SKM-1 treated with dmso at 0.1 percent for 144 hours (cell line): Measurements from ENCODE around the gene ZBTB44.
"Not testable (repeated sequence)": the region's sequence is repeated elsewhere in the genome, so short reads cannot be mapped to it uniquely, and the experiment has no call there.

Source experiments
- DNase-seq: peaks from one replicate; lab custom pipeline; 2025; ENCODE audit not compliant: unreplicated experiment; lab: John Stamatoyannopoulos, UW

ZBTB44 gene

DNA sequence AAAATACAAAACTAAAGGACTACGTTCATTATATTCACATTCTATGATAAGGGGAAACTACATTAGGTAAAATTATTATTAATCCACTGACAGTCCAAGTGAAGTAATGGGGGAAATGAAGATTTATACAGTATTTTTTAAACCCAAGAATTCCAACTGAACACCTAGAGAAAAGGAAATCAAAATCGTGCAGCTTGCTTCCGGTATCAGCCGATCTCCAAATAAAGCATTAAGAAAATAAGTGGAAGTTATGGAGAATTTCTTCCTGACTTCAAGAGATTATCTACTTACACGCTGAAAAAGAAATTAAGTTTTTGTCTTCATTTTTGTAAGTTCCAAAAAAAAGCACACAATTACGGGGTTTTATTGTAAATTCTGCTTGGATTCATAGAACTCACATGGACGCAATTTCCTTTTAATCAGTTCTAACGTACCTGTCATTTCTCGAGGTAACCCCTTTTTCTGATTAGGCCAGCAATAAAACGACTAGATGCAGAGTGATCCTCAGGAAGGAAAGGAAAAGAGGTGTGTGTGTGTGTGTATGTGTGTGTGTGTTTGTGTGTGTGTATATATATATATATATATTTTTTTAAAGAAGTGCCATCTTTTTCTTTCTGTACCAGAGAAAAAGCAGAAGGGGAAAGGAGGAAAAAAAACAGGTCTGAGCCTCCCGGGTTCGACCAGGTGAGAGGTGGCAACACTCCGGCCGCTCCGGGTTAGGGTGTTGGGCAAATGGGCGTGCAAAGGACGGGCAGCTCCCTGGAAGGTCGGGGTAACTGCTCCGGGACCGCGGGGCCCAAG lies 1.1 kb downstream of the ZBTB44 start:
- DNase-seq, result no peak

DNA sequence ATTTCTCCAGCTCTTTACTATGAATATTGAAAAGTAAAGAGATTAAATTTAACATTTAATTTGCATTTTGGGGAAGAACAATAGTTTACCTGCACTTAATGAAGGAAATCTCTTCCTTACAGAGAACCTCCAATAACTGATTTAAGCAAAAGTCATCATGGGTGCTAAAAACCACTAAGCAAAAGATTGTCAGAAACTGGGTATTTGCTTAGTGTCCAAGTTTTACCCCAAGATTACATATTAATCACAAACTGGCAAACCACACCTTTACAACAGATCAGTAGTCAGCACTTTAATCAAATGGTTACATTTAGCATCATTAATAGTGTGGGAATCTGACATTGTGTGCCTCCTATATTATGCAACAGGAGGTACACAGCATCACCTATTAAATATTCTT lies 2.7 kb downstream of the ZBTB44 start:
- no peak for DNase-seq

DNA sequence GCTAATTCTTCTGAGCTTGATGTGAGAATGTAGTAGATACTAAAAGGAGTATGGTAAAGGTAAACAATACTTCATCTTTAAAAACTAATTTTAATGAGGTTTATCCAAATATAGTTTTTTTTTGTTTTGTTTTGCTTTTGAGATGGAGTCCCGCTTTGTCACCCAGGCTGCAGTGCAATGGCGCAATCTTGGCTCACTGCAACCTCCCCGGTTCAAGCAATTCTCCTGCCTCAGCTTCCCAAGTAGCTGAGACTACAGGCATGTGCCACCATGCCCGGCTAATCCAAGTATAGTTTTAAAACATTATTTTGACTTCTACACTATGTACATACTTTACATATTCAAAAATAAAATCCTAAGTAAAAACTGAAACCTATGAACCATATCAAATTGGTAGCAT lies 4.1 kb downstream of the ZBTB44 start:
- no peak for DNase-seq

GRCh38 chr11:130308886-130309285 lies 5.8 kb downstream of the ZBTB44 start:
- no peak for DNase-seq

DNA sequence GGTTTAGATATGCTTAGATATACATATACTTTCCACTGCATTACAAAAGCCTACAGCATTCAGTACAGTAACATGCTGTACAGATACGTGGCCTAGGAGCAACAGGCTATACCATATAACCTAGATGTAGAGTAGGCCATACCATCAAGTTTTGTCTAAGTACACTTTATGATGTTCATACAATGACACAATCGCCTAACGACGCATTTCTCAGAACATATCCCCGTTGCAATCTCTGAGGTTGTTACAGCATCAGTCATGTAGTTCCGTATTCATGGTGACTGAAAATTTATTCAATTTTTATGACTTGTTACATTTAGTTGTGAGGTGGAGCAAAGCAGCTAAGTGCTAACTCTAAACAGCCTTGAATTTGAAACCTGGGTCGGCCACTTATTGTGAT lies 6.7 kb downstream of the ZBTB44 start:
- DNase-seq, result no peak

DNA sequence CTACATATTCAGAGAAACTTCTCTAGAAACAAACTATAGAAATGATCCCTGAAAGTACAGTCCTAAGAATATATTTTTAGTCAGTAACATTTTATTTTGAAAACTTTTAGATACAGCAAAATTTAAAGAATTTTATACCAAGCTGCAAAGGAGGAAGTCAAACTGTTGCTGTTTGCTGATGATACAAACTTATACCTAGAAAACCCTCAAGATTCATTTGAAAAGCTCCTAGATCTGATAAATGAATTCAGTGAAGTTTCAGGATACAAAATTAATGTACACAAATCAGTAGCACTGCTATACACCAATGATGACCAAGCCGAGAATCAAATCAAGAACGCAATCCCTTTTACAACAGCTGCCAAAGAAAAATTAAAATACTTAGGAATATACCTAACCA lies 10.1 kb downstream of the ZBTB44 start:
- DNase-seq, result no peak

DNA sequence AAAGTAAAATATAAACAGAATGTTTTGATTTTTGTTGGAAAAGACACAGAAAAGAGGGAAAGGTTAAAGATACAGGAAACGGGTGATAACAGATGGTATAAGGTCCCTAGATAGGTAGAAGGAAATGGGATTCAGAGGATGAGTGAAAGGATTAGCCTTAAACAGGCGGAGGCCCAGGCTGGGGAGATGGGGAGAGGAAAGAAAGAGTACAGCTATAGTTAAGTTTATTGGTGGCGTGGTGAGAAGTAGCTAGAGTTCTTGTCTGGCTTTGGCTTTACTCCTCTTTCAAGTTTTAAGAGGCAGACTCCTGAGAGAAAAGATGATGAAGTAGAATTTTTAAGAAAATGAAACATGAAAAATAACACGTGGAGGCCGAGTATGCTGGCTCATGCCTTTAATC lies 13.7 kb downstream of the ZBTB44 start:
- DNase-seq, result no peak

- no peak for DNase-seq
These were observed 14.2 kb downstream of the ZBTB44 start for GRCh38 chr11:130300567-130300966.

DNA sequence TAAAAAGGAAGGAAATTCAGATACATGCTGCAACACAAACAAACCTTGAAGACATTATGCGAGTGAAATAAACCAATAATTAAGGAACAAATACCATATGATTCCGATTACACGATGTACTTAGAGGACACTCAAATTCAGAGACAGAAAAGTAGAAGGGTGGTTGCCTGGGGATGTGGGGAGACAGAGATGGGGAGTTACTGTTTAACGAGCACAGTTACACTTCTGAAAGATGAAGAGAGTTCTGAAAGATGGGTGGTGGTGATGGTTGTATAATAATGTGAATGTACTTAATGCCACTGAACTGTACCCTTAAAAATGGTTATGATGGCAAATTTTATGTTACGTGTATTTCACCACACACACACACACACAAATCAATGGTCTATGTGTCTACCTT lies 14.7 kb downstream of the ZBTB44 start:
- DNase-seq, result no peak

DNA sequence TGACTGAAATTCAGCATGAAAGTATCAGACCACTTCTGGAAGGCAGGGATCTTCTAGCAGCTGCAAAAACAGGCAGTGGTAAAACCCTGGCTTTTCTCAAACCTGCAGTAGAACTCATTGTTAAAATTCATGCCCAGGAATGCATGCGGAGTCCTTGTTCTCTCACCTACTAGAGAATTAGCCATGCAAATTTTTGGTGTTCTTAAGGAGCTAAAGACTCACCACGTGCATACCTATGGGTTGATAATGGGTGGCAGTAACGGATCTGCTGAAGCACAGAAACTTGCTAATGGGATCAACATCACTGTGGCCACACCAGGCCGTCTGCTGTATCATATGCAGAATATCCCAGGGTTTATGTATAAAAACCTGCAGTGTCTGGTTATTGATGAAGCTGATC lies 19.1 kb downstream of the ZBTB44 start:
- no peak for DNase-seq

DNA sequence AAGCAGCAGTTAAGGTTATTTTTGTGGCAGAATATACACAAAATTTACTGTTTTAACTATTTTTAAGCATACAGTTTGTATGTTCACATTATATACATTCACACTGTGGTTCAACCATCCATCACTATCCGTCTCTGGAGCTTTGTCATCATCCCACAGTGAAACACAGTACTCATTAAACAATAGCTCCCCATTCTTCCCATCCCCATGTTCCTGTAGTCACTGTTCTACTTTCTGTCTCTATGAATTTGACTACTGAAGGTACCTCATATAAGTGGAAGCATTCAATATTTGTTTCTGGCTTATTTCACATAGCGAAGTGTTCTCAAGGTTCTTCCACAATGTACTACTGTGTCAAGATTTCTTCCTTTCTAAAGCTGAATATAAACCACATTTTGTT lies 32.6 kb downstream of the ZBTB44 start:
- DNase-seq, result no peak

GRCh38 chr11:130281341-130281740 lies 33.4 kb downstream of the ZBTB44 start:
- DNase-seq, result not testable (repeated sequence)

GRCh38 chr11:130279989-130280388 lies 34.7 kb downstream of the ZBTB44 start:
- DNase-seq, result no peak

DNA sequence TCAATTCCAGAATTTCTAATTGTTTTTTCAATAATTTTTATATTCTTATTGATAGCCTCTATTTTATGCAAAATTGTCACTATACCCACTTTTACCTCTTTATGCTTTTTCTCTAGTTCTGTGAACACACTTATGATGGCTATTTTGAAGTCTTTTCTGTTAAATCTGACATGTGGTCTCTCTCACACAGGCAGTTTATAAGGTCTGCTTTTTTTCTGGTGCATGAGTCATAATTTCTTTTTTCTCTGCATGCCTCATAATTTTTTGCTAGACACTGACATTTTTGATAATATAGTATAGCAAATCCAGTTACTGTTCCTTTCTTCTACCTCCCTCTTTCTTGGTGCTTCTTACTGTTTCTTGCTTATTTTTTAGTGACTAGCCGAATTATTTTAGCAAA lies 36.0 kb downstream of the ZBTB44 start:
- DNase-seq, result no peak

- no peak for DNase-seq
These were observed 36.6 kb downstream of the ZBTB44 start for GRCh38 chr11:130278151-130278550.

DNA sequence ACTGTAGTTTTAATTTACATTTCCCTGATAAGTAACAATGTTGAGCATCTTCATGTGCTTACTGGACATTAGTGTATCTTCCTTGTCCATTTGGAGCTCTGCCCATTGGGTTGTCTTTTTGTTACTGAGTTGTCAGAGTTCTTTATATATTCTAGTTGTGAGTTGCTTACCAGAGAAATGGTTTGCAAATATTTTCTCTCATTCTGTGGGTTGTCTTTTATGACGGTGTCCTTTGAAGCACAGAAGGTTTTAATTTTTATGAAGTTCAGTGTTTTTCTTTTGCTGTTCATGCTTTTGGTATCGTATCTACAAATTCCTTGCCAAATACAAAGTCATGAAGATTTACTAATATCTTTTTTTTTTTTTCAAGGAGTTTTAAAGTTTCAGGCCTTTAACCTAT lies 42.4 kb downstream of the ZBTB44 start:
- DNase-seq, result no peak

DNA sequence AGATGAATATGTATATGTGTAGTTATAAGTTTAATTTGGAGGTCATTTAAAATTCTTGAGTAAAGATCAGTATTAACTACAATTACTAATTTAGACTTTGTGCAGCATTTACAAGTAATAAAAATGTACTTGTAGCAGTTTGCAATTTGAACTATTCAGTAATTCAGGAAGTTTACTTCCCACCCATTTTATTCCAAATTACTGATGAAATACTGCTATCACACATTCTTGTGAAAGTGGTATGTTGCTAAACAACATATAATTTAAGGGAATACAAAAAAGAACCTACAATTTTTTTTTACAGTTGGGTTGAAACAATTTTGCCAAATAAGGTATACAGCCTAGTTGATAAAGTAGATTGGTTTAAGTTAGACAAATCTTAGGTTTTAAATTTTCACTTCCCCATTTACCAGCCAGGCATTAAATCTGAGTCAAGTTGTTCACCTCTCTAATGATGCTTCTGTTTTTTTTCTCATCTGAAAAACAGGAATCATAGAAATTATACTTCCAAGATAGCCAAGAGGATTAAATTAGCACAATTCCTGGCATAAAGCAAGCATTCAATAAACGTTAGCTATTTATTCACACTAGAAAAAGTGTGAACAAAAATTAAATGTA lies 45.3 kb downstream of the ZBTB44 start:
- DNase-seq, result no peak

DNA sequence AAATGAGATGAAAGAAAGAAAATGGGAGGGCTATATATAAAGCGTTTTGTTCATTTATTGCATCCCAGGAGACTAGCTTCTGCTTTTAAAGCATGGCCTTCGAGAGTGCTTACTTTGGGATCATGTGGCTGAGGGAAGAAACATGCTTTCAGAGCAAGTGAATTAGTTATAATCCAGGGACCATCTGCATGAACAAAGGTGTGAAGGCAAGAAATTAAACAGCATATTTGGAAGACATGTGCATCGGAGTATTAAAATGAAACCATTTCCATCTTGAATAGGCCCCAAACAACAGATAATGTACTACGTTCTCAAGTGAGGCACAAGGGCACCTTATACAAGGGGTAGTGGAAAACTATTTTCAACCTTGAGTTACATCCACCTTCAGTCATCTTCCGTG lies 51.4 kb downstream of the ZBTB44 start:
- no peak for DNase-seq

- DNase-seq, result no peak
These were observed 52.3 kb downstream of the ZBTB44 start for GRCh38 chr11:130262424-130262823.

- no peak for DNase-seq
These were observed 53.1 kb downstream of the ZBTB44 start for GRCh38 chr11:130261571-130261970.

DNA sequence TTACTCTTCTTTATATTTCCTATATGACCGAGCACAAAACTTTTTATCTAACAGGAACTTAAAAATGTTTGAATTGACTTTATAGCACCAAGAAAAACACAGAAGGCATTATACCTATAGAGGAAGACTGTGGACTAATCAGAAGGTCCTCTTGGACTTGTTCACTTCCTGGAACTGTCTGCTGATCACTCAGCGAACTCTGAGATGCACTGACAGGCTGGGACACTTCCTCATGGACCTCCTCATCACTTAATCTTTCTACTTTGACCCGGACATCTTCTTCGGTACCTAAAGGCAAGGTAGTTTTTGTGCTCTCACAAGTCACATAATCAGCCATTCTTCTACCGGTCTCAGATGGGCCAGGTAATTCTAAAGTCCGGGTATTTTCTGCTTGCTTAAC lies 54.0 kb downstream of the ZBTB44 start:
- no peak for DNase-seq

- no peak for DNase-seq
These were observed 54.6 kb downstream of the ZBTB44 start for GRCh38 chr11:130260080-130260627.

DNA sequence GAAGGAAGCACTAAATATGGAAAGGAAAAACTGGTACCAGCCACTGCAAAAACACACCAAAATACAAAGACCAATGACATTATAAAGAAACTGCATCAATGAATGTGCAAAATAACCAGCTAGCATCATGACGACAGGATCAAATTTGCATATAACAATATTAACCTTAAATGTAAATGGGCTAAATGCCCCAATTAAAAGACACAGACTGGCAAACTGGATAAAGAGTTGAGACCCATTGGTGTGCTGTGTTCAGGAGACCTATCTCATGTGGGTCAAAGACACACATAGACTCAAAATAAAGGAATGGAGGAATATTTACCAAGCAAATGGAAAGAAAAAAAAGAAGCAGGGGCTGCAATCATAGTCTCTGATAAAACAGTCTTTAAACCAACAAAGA lies 63.0 kb downstream of the ZBTB44 start:
- not testable (repeated sequence) for DNase-seq
